ENCODE data around the gene ROBO1.

ROBO1 gene

GRCh38 chr3:79639855-79640254 lies 127.9 kb downstream of the ROBO1 start:
- no peak overlapping the region for H3K27ac Mint-ChIP-seq
- peaks cover 21% of the 10 kb centered on the region for H3K9me3 Mint-ChIP-seq
- H3K36me3 Mint-ChIP-seq (ENCODE audit: low read depth): no peaks in the 10 kb centered on the region
- H3K4me3 Mint-ChIP-seq: no peak overlapping the region
- H3K27me3 Mint-ChIP-seq: no peaks in the 10 kb centered on the region
- ATAC-seq (no peak), DNase-seq (no peak)
- no peaks in the 10 kb centered on the region for H3K4me1 Mint-ChIP-seq

- H3K27me3 Mint-ChIP-seq: no peaks in the 10 kb centered on the region
- ATAC-seq: no peak
- H3K9me3 Mint-ChIP-seq: peaks cover 14% of the 10 kb centered on the region
- DNase-seq: no peak
- H3K36me3 Mint-ChIP-seq (ENCODE audit: low read depth): no peaks in the 10 kb centered on the region
- H3K27ac Mint-ChIP-seq: no peak overlapping the region
- H3K4me1 Mint-ChIP-seq: no peaks in the 10 kb centered on the region
- H3K4me3 Mint-ChIP-seq: no peak overlapping the region
Observed at GRCh38 chr3:79636372-79636771, 131.4 kb downstream of the ROBO1 start.

- H3K27ac Mint-ChIP-seq: no peak overlapping the region
- no peak for DNase-seq
- H3K4me1 Mint-ChIP-seq: no peaks in the 10 kb centered on the region
Observed at GRCh38 chr3:79632842-79633241, 135.0 kb downstream of the ROBO1 start.

GRCh38 chr3:79618883-79619282 lies 148.9 kb downstream of the ROBO1 start:
- Mint-ChIP-seq H3K27me3 (no peaks in the 10 kb centered on the region), H3K4me1 (no peaks in the 10 kb centered on the region), H3K36me3 (ENCODE audit: low read depth) (no peaks in the 10 kb centered on the region), H3K27ac (no peak overlapping the region), H3K4me3 (no peak overlapping the region), H3K9me3 (peaks cover 39% of the 10 kb centered on the region)
- DNase-seq (no peak), ATAC-seq (no peak)

More at GRCh38 chr3:79632842-79633241, 135.0 kb downstream of the ROBO1 start:
- H3K36me3 Mint-ChIP-seq (ENCODE audit: low read depth): no peaks in the 10 kb centered on the region
- H3K9me3 Mint-ChIP-seq: peaks cover 17% of the 10 kb centered on the region
- no peak overlapping the region for H3K4me3 Mint-ChIP-seq
- H3K27me3 Mint-ChIP-seq: no peaks in the 10 kb centered on the region
- ATAC-seq: no peak

- Mint-ChIP-seq H3K36me3 (ENCODE audit: low read depth) (peaks cover 2% of the 10 kb centered on the region), H3K27ac (no peak overlapping the region), H3K4me3 (no peak overlapping the region), H3K27me3 (no peaks in the 10 kb centered on the region), H3K9me3 (peaks cover 19% of the 10 kb centered on the region), H3K4me1 (no peaks in the 10 kb centered on the region)
- ATAC-seq (no peak), DNase-seq (no peak)
Observed at GRCh38 chr3:79606414-79606813, 161.4 kb downstream of the ROBO1 start.

GRCh38 chr3:79604681-79605080 lies 163.1 kb downstream of the ROBO1 start:
- Mint-ChIP-seq H3K9me3 (peaks cover 29% of the 10 kb centered on the region), H3K36me3 (ENCODE audit: low read depth) (peaks cover 2% of the 10 kb centered on the region), H3K27me3 (no peaks in the 10 kb centered on the region), H3K4me1 (no peaks in the 10 kb centered on the region), H3K4me3 (no peak overlapping the region), H3K27ac (no peak overlapping the region)
- no peak for ATAC-seq
- no peak for DNase-seq

- Mint-ChIP-seq H3K27ac (no peak overlapping the region), H3K4me1 (no peaks in the 10 kb centered on the region), H3K9me3 (peaks cover 22% of the 10 kb centered on the region), H3K27me3 (no peaks in the 10 kb centered on the region), H3K36me3 (ENCODE audit: low read depth) (no peaks in the 10 kb centered on the region), H3K4me3 (no peak overlapping the region)
- no peak for ATAC-seq
- no peak for DNase-seq
Observed at GRCh38 chr3:79602385-79602784, 165.4 kb downstream of the ROBO1 start.

GRCh38 chr3:79598594-79598993 lies 169.2 kb downstream of the ROBO1 start:
- Mint-ChIP-seq H3K4me1 (no peaks in the 10 kb centered on the region), H3K9me3 (peaks cover 22% of the 10 kb centered on the region), H3K4me3 (no peak overlapping the region), H3K27ac (no peak overlapping the region), H3K36me3 (ENCODE audit: low read depth) (no peaks in the 10 kb centered on the region), H3K27me3 (no peaks in the 10 kb centered on the region)
- no peak for ATAC-seq
- DNase-seq: no peak

GRCh38 chr3:79597709-79598108 lies 170.1 kb downstream of the ROBO1 start:
- ATAC-seq: no peak
- H3K4me1 Mint-ChIP-seq: no peaks in the 10 kb centered on the region
- H3K9me3 Mint-ChIP-seq: peaks cover 22% of the 10 kb centered on the region
- H3K27ac Mint-ChIP-seq: no peak overlapping the region
- no peak for DNase-seq
- no peak overlapping the region for H3K4me3 Mint-ChIP-seq
- no peaks in the 10 kb centered on the region for H3K36me3 Mint-ChIP-seq (ENCODE audit: low read depth)
- H3K27me3 Mint-ChIP-seq: no peaks in the 10 kb centered on the region

GRCh38 chr3:79587150-79587549 lies 180.6 kb downstream of the ROBO1 start:
- no peak overlapping the region for H3K4me3 Mint-ChIP-seq
- DNase-seq: no peak
- ATAC-seq: no peak
- H3K9me3 Mint-ChIP-seq: no peaks in the 10 kb centered on the region
- no peaks in the 10 kb centered on the region for H3K4me1 Mint-ChIP-seq
- no peak overlapping the region for H3K27ac Mint-ChIP-seq
- no peaks in the 10 kb centered on the region for H3K36me3 Mint-ChIP-seq (ENCODE audit: low read depth)
- no peaks in the 10 kb centered on the region for H3K27me3 Mint-ChIP-seq

GRCh38 chr3:79586232-79586631 lies 181.6 kb downstream of the ROBO1 start:
- Mint-ChIP-seq H3K27ac (no peak overlapping the region), H3K4me3 (no peak overlapping the region), H3K9me3 (no peaks in the 10 kb centered on the region), H3K4me1 (no peaks in the 10 kb centered on the region), H3K36me3 (ENCODE audit: low read depth) (no peaks in the 10 kb centered on the region), H3K27me3 (no peaks in the 10 kb centered on the region)
- ATAC-seq (no peak), DNase-seq (no peak)

GRCh38 chr3:79572930-79573329 lies 194.9 kb downstream of the ROBO1 start:
- Mint-ChIP-seq H3K27me3 (no peaks in the 10 kb centered on the region), H3K27ac (no peak overlapping the region), H3K36me3 (ENCODE audit: low read depth) (no peaks in the 10 kb centered on the region), H3K4me3 (no peak overlapping the region), H3K9me3 (peaks cover 3% of the 10 kb centered on the region), H3K4me1 (no peaks in the 10 kb centered on the region)
- ATAC-seq (no peak), DNase-seq (no peak)

GRCh38 chr3:79568938-79569337 lies 198.9 kb downstream of the ROBO1 start:
- Mint-ChIP-seq H3K4me1 (no peaks in the 10 kb centered on the region), H3K36me3 (ENCODE audit: low read depth) (no peaks in the 10 kb centered on the region), H3K27me3 (no peaks in the 10 kb centered on the region), H3K27ac (no peak overlapping the region), H3K4me3 (no peak overlapping the region), H3K9me3 (peaks cover 3% of the 10 kb centered on the region)
- ATAC-seq (no peak), DNase-seq (no peak)

GRCh38 chr3:79564192-79564591 lies 203.6 kb downstream of the ROBO1 start:
- no peak overlapping the region for H3K4me3 Mint-ChIP-seq
- no peaks in the 10 kb centered on the region for H3K27me3 Mint-ChIP-seq
- no peaks in the 10 kb centered on the region for H3K4me1 Mint-ChIP-seq
- no peak overlapping the region for H3K27ac Mint-ChIP-seq
- no peaks in the 10 kb centered on the region for H3K9me3 Mint-ChIP-seq
- ATAC-seq (no peak), DNase-seq (no peak)
- no peaks in the 10 kb centered on the region for H3K36me3 Mint-ChIP-seq (ENCODE audit: low read depth)

- Mint-ChIP-seq H3K9me3 (no peaks in the 10 kb centered on the region), H3K36me3 (ENCODE audit: low read depth) (no peaks in the 10 kb centered on the region), H3K4me1 (no peaks in the 10 kb centered on the region), H3K4me3 (no peak overlapping the region), H3K27me3 (no peaks in the 10 kb centered on the region), H3K27ac (no peak overlapping the region)
- no peak for ATAC-seq
- no peak for DNase-seq
Observed at GRCh38 chr3:79560698-79561097, 207.1 kb downstream of the ROBO1 start.

- H3K27me3 Mint-ChIP-seq: no peaks in the 10 kb centered on the region
- no peak overlapping the region for H3K27ac Mint-ChIP-seq
- ATAC-seq (no peak), DNase-seq (no peak)
- H3K9me3 Mint-ChIP-seq: peaks cover 7% of the 10 kb centered on the region
- no peak overlapping the region for H3K4me3 Mint-ChIP-seq
- no peaks in the 10 kb centered on the region for H3K36me3 Mint-ChIP-seq (ENCODE audit: low read depth)
- H3K4me1 Mint-ChIP-seq: no peaks in the 10 kb centered on the region
Observed at GRCh38 chr3:79558943-79559342, 208.9 kb downstream of the ROBO1 start.
